Common myeloid progenitor, CD34-positive (primary cell): ENCODE results near the gene GUCY1A1.
A peak's percentile ranks its signal among the peaks of the same experiment; 100 is the strongest.

ENCODE experiments used
- CTCF ChIA-PET: fragments of 350-600 bp; sonication (Branson Sonifier 250); formaldehyde crosslinking; loops from one replicate; lab custom pipeline; 2021; ENCODE audit warnings: antibody characterized with exemption; lab: Charles Lee
- POLR2A ChIA-PET: fragments of 350-600 bp; sonication (Branson Sonifier 250); formaldehyde crosslinking; loops from one replicate; lab custom pipeline; 2021; ENCODE audit warnings: antibody characterized with exemption; lab: Charles Lee
- DNase-seq, 3 donors: peaks; one replicate each; pipeline versions ENCODE4 v3.0.0 to v3.0.0-alpha.2; 2013
- H3K27ac ChIP-seq, 2 experiments: 1 replicate in 1 of 2; 2 replicates in 1 of 2; pipeline ENCODE4 v1.7.0; 2013; ENCODE audit warnings: inconsistent platforms in 2 of 2, low read length in 2 of 2, mild to moderate bottlenecking in 2 of 2, low read depth in 1 of 2, moderate library complexity in 1 of 2; ENCODE audit not compliant: severe bottlenecking in 2 of 2, insufficient read depth in 1 of 2, poor library complexity in 1 of 2
- H3K27me3 ChIP-seq, 5 experiments: replicated peaks in 2 of 5; 1 replicate in 3 of 5; 2 replicates in 2 of 5; pipeline versions ENCODE4 v1.6.1 to v1.7.0; 2013; ENCODE audit warnings: low read length in 4 of 5, mild to moderate bottlenecking in 2 of 5, moderate library complexity in 2 of 5, inconsistent platforms in 1 of 5; ENCODE audit not compliant: insufficient read depth in 5 of 5, control insufficient read depth in 4 of 5
- H3K36me3 ChIP-seq, 4 experiments: 1 replicate in 2 of 4; 2 replicates in 2 of 4; pipeline versions ENCODE4 v1.6.1 to v1.7.0; 2013; ENCODE audit warnings: low read length in 3 of 4, control low read depth in 1 of 4, mild to moderate bottlenecking in 1 of 4; ENCODE audit not compliant: control insufficient read depth in 4 of 4, insufficient read depth in 4 of 4
- H3K4me1 ChIP-seq, 4 experiments: 1 replicate in 3 of 4; 2 replicates in 1 of 4; pipeline versions ENCODE4 v1.6.1 to v1.7.1; 2013; ENCODE audit warnings: low read length in 3 of 4, mild to moderate bottlenecking in 3 of 4, control low read depth in 1 of 4, inconsistent platforms in 1 of 4, moderate library complexity in 1 of 4; ENCODE audit not compliant: control insufficient read depth in 4 of 4, insufficient read depth in 4 of 4; ENCODE audit errors: control extremely low read depth in 1 of 4
- H3K4me3 ChIP-seq, 7 experiments: 1 replicate in 4 of 7; 2 replicates in 3 of 7; pipeline versions ENCODE4 v1.5.1 to v1.7.0; 2013; ENCODE audit warnings: mild to moderate bottlenecking in 7 of 7, low read length in 6 of 7, moderate library complexity in 6 of 7, inconsistent platforms in 2 of 7, low read depth in 2 of 7, control low read depth in 1 of 7; ENCODE audit not compliant: insufficient read depth in 4 of 7, control insufficient read depth in 1 of 7; ENCODE audit errors: extremely low read depth in 1 of 7
- H3K9me3 ChIP-seq, 5 experiments: 1 replicate in 4 of 5; 2 replicates in 1 of 5; pipeline versions ENCODE4 v1.6.1 to v1.7.1; 2013; ENCODE audit warnings: low read length in 4 of 5, mild to moderate bottlenecking in 2 of 5, inconsistent platforms in 1 of 5, low read depth in 1 of 5, moderate library complexity in 1 of 5; ENCODE audit not compliant: control insufficient read depth in 4 of 5, insufficient read depth in 2 of 5; ENCODE audit errors: control extremely low read depth in 1 of 5
- WGBS: methylation state at CpG from one replicate; pipeline ENCODE4 v1.1.5; 2013; ENCODE audit not compliant: insufficient coverage; 5-methylcytosine and 5-hydroxymethylcytosine counted together

GUCY1A1 gene

DNA sequence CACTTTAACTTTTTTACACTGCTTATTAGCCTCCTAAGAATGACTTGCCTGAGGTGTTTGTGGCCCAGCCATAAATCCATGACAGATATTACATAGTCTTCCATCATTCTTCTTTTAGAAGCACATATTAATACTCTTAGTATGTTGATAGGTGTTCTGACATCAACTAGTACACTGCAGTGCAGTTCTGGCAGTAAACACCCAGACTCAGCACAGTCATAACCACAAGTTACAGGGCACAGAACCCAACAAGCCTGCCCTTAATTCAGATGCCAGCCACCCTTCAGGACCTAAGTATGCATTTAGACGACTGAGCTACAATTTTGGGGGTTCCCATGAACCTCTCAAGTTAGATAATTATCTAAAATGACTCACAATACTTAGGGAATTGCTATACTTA, 55.7 kb downstream of the GUCY1A1 start:
- ChIA-PET POLR2A (no interaction called here), CTCF (interaction anchor here (1.1 to 1.9 kb wide), 2 partner anchors 9 to 36 kb away, joined by 3 to 5 read pairs; partner anchors contain the start of gene GUCY1B1)
- Histone ChIP-seq H3K27me3 (no peaks in the 10 kb centered on the region), H3K4me1 (no peaks in the 10 kb centered on the region), H3K27ac (no peak overlapping the region), H3K4me3 (no peak overlapping the region), H3K36me3 (peaks cover 14 to 73% (median 52%) of the 10 kb centered on the region in 4 experiments), H3K9me3 (no peaks in the 10 kb centered on the region)
- no peak for DNase-seq
- 100% methylated on average over 1 of the region's 1 CpG for WGBS

DNA sequence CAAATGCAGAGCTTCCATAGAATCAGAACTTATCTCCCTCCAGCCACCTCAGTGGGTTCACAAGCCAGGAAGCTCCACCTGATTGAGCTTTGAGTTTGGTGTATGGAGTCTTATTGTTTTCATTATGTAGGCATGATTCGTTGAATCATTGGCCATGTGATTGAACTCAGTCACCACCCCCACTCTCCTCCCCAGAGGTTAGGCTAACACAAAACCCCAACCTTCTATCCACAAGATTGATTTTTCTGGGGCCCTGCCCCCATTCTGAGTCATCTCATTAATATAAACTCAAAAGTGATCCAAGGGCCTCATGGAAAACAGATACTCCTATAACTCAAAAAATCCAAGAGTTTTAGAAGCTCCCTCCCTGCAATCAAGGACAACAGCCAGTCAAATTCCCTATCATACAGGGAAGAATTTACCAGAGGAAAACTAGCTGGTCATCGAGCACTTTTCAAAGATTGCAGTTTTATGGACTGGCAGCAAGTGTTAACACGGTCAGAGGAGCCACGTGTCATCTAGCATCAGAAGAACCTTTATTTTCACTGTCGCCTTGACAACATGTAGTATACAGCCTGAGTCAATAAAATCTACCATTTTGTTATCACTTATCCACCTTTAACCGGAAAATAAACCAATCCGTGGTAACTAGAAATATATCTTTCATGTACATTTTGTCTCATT, 56.3 kb downstream of the GUCY1A1 start:
- ChIA-PET CTCF (interaction anchor here (1.1 to 1.9 kb wide), 2 partner anchors 8 to 35 kb away, joined by 3 to 5 read pairs; partner anchors contain the start of gene GUCY1B1), POLR2A (interaction anchor here (1.6 kb wide), 1 partner anchor 22 kb away, joined by 4 read pairs; no protein-coding TSS in a partner anchor)
- Histone ChIP-seq H3K27ac (no peak overlapping the region), H3K4me1 (no peaks in the 10 kb centered on the region), H3K4me3 (no peak overlapping the region), H3K9me3 (no peaks in the 10 kb centered on the region), H3K27me3 (no peaks in the 10 kb centered on the region), H3K36me3 (peaks cover 14 to 70% (median 48%) of the 10 kb centered on the region in 4 experiments)
- WGBS = 97% methylated on average over 4 of the region's 7 CpGs
- DNase-seq = peak in 2 of 3 donors; percentile 14 to 18

DNA sequence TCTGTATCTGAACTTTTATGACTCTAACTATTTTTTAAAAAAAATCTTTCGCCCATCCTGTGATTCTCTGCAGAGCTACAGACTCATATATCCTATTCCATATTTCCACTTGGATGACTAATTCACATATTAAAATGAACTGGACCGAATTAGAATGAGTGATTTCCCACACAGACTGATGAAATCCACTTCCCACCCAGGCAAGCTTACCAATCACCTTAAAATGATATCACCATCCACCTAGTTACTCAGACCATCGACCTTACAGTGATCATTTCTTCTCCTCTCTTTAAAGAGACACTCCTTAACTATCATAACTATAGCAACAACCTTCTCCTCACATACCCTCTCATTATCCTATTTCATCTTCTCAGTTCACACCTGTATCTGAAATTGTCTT, 58.1 kb downstream of the GUCY1A1 start:
- H3K27ac ChIP-seq = no peak overlapping the region
- H3K36me3 ChIP-seq = peaks cover 16 to 65% (median 42%) of the 10 kb centered on the region in 4 experiments
- H3K9me3 ChIP-seq = no peaks in the 10 kb centered on the region
- ChIA-PET CTCF (interaction anchor here (1.1 to 1.8 kb wide), 3 partner anchors 13 to 196 kb away, joined by 3 to 4 read pairs (median 3); no protein-coding TSS in a partner anchor), POLR2A (interaction anchor here (1.6 kb wide), 1 partner anchor 21 kb away, joined by 4 read pairs; no protein-coding TSS in a partner anchor)
- 75% methylated on average over 3 of the region's 3 CpGs for WGBS
- no peak overlapping the region for H3K4me3 ChIP-seq
- H3K27me3 ChIP-seq = no peaks in the 10 kb centered on the region
- no peaks in the 10 kb centered on the region for H3K4me1 ChIP-seq
- DNase-seq = no peak

DNA sequence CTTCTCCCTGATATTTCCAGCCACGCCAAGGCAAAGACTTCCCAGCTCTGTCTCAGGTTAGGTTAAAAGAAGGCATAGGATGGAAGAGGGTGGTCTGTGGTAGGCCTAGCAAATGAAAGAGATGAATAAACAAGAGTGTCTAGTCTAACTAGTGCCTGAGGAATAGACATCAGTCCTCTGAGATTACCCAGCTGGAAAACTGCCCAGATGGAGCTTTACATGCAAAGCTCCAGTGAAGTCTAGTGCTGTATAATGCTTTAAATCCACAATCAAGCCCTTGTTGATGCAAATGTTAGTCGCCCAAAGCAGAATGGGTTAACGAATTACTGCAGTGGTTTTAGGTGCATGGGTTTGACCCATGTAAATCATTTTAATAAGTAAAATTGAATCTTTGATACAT, 67.4 kb downstream of the GUCY1A1 start:
- CTCF ChIA-PET = interaction anchor here (0.7 to 2.0 kb wide), 4 partner anchors 12 to 39 kb away, joined by 3 to 6 read pairs (median 4); partner anchors contain the start of gene GUCY1B1
- Histone ChIP-seq H3K4me1 (peaks cover 0 to 6% (median 3%) of the 10 kb centered on the region in 4 experiments), H3K4me3 (no peak overlapping the region), H3K27me3 (no peaks in the 10 kb centered on the region), H3K9me3 (no peaks in the 10 kb centered on the region), H3K27ac (no peak overlapping the region), H3K36me3 (peaks cover 7 to 22% (median 8%) of the 10 kb centered on the region in 4 experiments)
- POLR2A ChIA-PET = no interaction called here
- WGBS = no CpG with 5 or more reads among the region's 3 CpGs
- DNase-seq = no peak

DNA sequence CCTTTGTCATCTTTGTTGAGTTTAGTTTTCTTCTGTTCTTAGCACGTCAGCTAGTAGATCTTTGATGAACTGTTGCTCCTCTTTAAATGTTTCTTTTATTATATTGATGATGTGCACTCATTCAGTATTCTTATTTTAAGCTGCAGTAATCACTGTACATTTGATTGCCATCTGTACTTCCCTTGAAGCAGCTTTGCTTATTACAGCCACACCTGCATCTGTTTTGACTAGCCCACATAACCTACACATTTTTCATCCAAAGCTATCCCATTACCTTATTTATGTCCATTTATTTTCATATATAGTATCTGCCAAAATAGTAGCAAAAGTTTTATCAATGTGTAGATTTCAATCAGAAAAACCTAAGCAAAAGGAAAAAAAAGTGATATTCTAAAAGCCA, 68.3 kb downstream of the GUCY1A1 start:
- peaks cover 0 to 6% (median 3%) of the 10 kb centered on the region in 4 experiments for H3K4me1 ChIP-seq
- DNase-seq = no peak
- no CpG with 5 or more reads among the region's 1 CpG for WGBS
- ChIA-PET CTCF (interaction anchor here (1.1 to 2.0 kb wide), 4 partner anchors 11 to 35 kb away, joined by 3 to 6 read pairs (median 4); partner anchors contain the start of gene GUCY1B1), POLR2A (no interaction called here)
- H3K9me3 ChIP-seq = no peaks in the 10 kb centered on the region
- no peak overlapping the region for H3K4me3 ChIP-seq
- H3K27ac ChIP-seq = no peak overlapping the region
- no peaks in the 10 kb centered on the region for H3K27me3 ChIP-seq
- peaks cover 5 to 14% (median 6%) of the 10 kb centered on the region in 4 experiments for H3K36me3 ChIP-seq

DNA sequence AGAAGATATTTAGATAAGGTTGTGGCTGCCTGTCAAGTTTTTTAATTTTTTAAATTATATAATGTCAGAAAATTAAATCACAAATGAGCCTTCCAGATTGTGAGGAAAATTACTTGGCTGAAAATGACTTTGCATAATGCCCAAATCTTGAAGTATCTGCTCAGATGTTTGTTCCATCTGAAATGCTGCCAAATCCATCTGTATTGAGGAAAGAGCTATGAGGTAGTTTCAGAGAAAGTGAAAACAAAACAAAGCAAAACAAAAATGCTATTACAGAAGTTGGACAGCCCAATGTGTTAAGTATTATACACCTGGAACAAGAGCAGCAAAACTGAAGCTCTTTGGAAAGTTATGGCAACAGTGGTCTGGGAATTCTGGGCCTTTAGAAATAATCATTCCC, 68.8 kb downstream of the GUCY1A1 start:
- H3K27ac ChIP-seq = no peak overlapping the region
- H3K27me3 ChIP-seq = no peaks in the 10 kb centered on the region
- H3K4me1 ChIP-seq = peaks cover 0 to 6% (median 3%) of the 10 kb centered on the region in 4 experiments
- no peak overlapping the region for H3K4me3 ChIP-seq
- ChIA-PET POLR2A (no interaction called here), CTCF (interaction anchor here (1.1 to 2.0 kb wide), 4 partner anchors 11 to 35 kb away, joined by 3 to 6 read pairs (median 4); partner anchors contain the start of gene GUCY1B1)
- H3K36me3 ChIP-seq = peaks cover 2 to 9% (median 3%) of the 10 kb centered on the region in 4 experiments
- no peaks in the 10 kb centered on the region for H3K9me3 ChIP-seq
- peak in 2 of 3 donors; percentile 40 to 46 for DNase-seq

DNA sequence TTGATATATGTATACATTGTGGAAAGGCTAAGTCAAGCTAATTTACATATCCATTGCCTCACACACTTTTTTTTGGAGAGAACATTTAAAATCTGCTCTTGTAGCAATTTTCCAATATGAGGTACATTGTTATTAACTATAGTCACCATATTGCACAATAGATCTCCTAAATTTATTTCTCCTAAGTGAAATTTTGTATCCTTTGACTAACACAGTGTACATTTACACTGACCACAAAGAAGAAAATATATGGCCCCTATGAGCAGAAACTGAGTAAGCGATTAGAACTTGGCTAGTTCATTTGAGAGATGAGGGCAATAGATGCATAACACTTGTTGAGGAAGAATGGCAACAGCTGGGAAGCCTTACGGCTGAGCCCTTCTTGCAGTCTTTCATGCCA, 71.9 kb downstream of the GUCY1A1 start:
- WGBS = 95% methylated on average over 2 of the region's 2 CpGs
- Histone ChIP-seq H3K27ac (no peak overlapping the region), H3K9me3 (no peaks in the 10 kb centered on the region), H3K36me3 (no peaks in the 10 kb centered on the region), H3K27me3 (no peaks in the 10 kb centered on the region), H3K4me1 (peaks cover 0 to 6% (median 3%) of the 10 kb centered on the region in 4 experiments), H3K4me3 (no peak overlapping the region)
- ChIA-PET CTCF (interaction anchor here (2.7 to 4.1 kb wide), 2 partner anchors 10 to 17 kb away, joined by 8 to 22 read pairs; no protein-coding TSS in a partner anchor), POLR2A (no interaction called here)
- DNase-seq = no peak
